ENCODE results near the gene KRTAP4-5.

GRCh38 chr17:41178341-41178740 lies 28.7 kb upstream of the KRTAP4-5 start:
- TF ChIP-seq CTCF (IDR thresholded peaks at IDR 0.05; ENCODE audit: insufficient read depth, low read length) (no peak), REST (IDR thresholded peaks at IDR 0.05; ENCODE audit: insufficient replicate concordance, low read depth) (no peak), GABPA (IDR thresholded peaks at IDR 0.05; ENCODE audit: low read depth) (no peak), POLR2AphosphoS5 (IDR thresholded peaks at IDR 0.05; ENCODE audit: low read depth) (no peak)
